ENCODE measurements around the gene AGTR1.

DNA sequence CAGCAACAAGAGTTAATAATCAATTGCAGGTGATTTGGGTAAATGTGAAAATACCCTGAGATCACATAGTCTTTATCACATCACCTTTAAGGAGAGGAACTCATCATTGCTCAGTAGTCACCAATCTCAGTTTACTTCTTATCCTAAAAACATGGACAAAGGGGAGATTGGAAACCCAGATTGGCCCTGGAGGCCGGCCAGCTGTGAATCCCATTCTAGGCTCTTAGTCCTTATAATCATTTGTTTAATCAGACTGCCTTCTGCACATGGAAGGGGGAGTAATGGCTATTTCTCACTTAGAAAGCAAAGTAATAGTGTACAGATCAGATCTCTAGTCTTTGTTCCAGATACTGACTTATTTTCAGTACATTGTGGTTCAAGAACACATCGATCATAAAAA, 92.7 kb downstream of the AGTR1 start:
- TF ChIP-seq, protein P1, sequence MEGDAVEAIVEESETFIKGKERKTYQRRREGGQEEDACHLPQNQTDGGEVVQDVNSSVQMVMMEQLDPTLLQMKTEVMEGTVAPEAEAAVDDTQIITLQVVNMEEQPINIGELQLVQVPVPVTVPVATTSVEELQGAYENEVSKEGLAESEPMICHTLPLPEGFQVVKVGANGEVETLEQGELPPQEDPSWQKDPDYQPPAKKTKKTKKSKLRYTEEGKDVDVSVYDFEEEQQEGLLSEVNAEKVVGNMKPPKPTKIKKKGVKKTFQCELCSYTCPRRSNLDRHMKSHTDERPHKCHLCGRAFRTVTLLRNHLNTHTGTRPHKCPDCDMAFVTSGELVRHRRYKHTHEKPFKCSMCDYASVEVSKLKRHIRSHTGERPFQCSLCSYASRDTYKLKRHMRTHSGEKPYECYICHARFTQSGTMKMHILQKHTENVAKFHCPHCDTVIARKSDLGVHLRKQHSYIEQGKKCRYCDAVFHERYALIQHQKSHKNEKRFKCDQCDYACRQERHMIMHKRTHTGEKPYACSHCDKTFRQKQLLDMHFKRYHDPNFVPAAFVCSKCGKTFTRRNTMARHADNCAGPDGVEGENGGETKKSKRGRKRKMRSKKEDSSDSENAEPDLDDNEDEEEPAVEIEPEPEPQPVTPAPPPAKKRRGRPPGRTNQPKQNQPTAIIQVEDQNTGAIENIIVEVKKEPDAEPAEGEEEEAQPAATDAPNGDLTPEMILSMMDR (IDR thresholded peaks at IDR 0.05 in 8 of 11, conservative IDR thresholded peaks at IDR 0.05 in 3 of 11): no peak
- no peak for TF ChIP-seq POLR2A (IDR thresholded peaks at IDR 0.05)
